Left ventricle myocardium inferior (tissue), 1 donor: ENCODE results near the gene EFNA5. TPM values are rescaled to one million over a fixed set of nuclear protein-coding genes. Genes with fewer than 3 reads are reported as not detected.

Experiments used
- DNase-seq: peaks from one replicate; pipeline ENCODE4 v3.0.0-alpha.2; 2020
- H3K27ac ChIP-seq: fragments of 200-600 bp; replicated peaks from 2 replicates; pipeline ENCODE4 v1.8.0; 2021
- H3K27me3 ChIP-seq: fragments of 200-600 bp; 2 replicates; pipeline ENCODE4 v1.8.0; 2021; ENCODE audit warnings: low read depth
- H3K36me3 ChIP-seq: fragments of 200-600 bp; 2 replicates; pipeline ENCODE4 v1.8.0; 2021
- H3K4me1 ChIP-seq: fragments of 200-600 bp; 2 replicates; pipeline ENCODE4 v1.8.0; 2021
- H3K4me3 ChIP-seq: fragments of 200-600 bp; 2 replicates; pipeline ENCODE4 v1.8.0; 2021; ENCODE audit warnings: mild to moderate bottlenecking, moderate library complexity
- H3K9me3 ChIP-seq: fragments of 200-600 bp; replicated peaks from 2 replicates; pipeline ENCODE4 v1.8.0; 2021
- CTCF ChIP-seq: fragments of 200-600 bp; IDR thresholded peaks from 2 replicates; pipeline ENCODE4 v1.8.0; 2021; ENCODE audit warnings: antibody characterized with exemption, mild to moderate bottlenecking, borderline replicate concordance
- intact Hi-C: fragments of 100-400 bp; cut with micrococcal nuclease; formaldehyde crosslinking; loops from one replicate; pipeline ENCODE4 v1.11.0; 2022
- total RNA-seq: library from RNA; stranded (reverse); fragmentation: NEBNext Ultra II Directional; extraction: Animal tissue kit (Norgen Biotek cat#: 25700); gene quantifications from one replicate; pipeline ENCODE4 v1.2.1, GENCODE V29; 2021
- donor health status: DM: no; HTN: yes; CAD: no; lungs with severe emphysema.

Gene EFNA5
- total RNA-seq, 1 donor from 2014 or later = 28.2 TPM

DNA sequence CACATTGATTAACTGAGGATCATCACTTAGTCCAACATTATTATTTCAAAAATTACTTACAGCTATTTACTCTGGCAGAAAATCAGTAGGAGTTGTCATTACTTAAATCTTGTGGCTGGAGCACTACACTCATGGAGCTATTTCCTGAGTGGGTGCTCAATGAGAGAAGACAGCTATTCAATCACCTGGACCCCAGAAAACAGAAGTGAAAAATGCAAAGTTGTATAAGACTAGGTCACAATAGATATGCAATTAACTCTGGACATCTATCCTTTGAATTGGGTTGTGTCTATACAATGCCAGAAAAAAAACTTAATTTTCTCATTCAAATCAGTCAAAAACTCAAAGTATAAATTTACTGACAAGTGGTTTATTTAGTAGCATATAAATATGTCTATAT lies 340.9 kb downstream of the EFNA5 start:
- Histone ChIP-seq H3K36me3 (no peaks in the 10 kb centered on the region), H3K4me1 (no peaks in the 10 kb centered on the region), H3K27me3 (no peaks in the 10 kb centered on the region), H3K4me3 (no peak overlapping the region), H3K9me3 (no peaks in the 10 kb centered on the region), H3K27ac (no peak overlapping the region)
- TF ChIP-seq CTCF = no peak
- intact Hi-C loops = no loop called here
- DNase-seq = no peak
